ENCODE results near the gene ADCY5.

The ADCY5 gene

GRCh38 chr3:123458255-123458654, 9.4 kb upstream of the ADCY5 start:
- DNase-seq (ENCODE audit: low spot score): no peak
- TF ChIP-seq, protein P1, sequence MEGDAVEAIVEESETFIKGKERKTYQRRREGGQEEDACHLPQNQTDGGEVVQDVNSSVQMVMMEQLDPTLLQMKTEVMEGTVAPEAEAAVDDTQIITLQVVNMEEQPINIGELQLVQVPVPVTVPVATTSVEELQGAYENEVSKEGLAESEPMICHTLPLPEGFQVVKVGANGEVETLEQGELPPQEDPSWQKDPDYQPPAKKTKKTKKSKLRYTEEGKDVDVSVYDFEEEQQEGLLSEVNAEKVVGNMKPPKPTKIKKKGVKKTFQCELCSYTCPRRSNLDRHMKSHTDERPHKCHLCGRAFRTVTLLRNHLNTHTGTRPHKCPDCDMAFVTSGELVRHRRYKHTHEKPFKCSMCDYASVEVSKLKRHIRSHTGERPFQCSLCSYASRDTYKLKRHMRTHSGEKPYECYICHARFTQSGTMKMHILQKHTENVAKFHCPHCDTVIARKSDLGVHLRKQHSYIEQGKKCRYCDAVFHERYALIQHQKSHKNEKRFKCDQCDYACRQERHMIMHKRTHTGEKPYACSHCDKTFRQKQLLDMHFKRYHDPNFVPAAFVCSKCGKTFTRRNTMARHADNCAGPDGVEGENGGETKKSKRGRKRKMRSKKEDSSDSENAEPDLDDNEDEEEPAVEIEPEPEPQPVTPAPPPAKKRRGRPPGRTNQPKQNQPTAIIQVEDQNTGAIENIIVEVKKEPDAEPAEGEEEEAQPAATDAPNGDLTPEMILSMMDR (IDR thresholded peaks at IDR 0.05): no peak

DNA sequence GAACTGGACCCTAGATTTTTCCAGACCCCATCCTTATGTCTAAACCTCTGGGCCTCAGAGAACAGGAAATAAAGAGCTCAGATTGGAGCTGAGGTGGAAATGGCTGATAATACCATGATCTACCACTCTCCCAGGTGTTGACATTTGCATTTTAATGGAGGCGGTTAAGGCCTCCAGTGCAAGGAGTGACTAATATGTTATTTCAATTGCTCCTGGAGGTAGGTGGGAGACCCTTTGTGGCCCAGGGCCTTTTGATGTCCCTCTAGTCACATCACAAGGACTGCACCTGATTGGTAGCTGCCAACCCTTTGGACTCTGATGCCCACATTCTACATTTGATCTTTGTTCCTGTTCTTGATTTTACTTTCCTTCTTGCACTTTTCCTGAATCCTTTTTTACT, 9.0 kb upstream of the ADCY5 start:
- Histone ChIP-seq H3K4me3 (no peak overlapping the region), H3K27ac (no peak overlapping the region)
- DNase-seq (ENCODE audit: low spot score): no peak
- TF ChIP-seq, protein P1 (IDR thresholded peaks at IDR 0.05): no peak

More at GRCh38 chr3:123458255-123458654, 9.4 kb upstream of the ADCY5 start:
- no peak overlapping the region for H3K4me3 ChIP-seq
- no peak overlapping the region for H3K27ac ChIP-seq

DNA sequence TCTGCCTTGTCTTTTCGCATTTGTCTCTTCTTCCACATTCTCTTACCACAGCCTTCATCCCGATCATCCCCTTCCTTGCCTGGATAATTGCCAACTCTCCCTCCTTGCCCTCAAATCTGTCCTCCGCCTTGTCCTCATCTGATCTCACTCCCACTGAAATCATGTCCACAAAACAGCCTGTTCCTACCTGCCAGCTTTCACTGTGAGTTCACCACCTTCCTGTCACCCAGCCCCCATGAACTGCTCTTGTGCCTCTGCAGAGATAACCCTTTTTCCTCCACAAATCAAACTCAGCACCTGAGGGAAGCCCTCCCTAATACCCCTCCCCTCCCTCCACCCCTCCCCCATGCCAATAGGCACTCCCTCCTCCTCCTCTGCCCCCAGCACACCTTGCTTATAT, 4.8 kb upstream of the ADCY5 start:
- no peak for DNase-seq (ENCODE audit: low spot score)
- Histone ChIP-seq H3K27ac (no peak overlapping the region), H3K4me3 (no peak overlapping the region)
- TF ChIP-seq, protein P1 (IDR thresholded peaks at IDR 0.05): no peak

- Histone ChIP-seq H3K4me3 (no peak overlapping the region), H3K27ac (no peak overlapping the region)
- TF ChIP-seq, protein P1 (IDR thresholded peaks at IDR 0.05): no peak
- no peak for DNase-seq (ENCODE audit: low spot score)
Measured at GRCh38 chr3:123451186-123451585, 2.3 kb upstream of the ADCY5 start.

DNA sequence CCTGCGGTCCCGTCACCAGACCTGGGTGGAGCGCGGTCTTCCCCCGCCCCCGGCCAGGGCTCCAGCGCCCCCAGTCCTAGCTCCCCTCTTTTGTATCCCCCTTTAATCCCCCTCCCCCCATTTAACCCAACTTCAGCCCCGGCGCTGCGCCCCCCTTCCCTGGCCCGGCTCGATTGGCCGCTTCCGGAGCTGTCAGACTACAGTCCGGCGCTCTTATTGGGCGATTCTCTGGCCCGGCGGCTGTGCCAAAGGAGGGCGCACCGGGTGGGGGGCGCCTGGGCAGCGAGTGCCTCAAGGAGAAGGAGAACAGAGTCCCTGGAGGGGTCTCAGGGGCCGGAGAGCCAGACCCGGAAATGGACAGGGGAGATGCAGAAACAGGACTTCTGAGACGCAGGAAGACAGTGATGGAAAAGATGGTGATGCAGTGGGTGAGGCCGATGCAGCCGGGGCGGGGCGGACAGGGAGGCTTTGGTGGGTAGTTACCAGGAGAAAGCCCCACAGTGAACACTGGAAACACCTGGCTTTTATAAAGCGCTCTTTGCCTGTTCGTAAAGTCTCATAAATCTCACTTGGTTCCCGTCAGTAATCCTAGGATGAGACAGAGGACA, 1.2 kb upstream of the ADCY5 start:
- Histone ChIP-seq H3K4me3 (peak overlapping the region; percentile 78), H3K27ac (peak overlapping the region; percentile 88 to 93)
- no peak for DNase-seq (ENCODE audit: low spot score)
- TF ChIP-seq, protein P1 (IDR thresholded peaks at IDR 0.05): no peak

DNA sequence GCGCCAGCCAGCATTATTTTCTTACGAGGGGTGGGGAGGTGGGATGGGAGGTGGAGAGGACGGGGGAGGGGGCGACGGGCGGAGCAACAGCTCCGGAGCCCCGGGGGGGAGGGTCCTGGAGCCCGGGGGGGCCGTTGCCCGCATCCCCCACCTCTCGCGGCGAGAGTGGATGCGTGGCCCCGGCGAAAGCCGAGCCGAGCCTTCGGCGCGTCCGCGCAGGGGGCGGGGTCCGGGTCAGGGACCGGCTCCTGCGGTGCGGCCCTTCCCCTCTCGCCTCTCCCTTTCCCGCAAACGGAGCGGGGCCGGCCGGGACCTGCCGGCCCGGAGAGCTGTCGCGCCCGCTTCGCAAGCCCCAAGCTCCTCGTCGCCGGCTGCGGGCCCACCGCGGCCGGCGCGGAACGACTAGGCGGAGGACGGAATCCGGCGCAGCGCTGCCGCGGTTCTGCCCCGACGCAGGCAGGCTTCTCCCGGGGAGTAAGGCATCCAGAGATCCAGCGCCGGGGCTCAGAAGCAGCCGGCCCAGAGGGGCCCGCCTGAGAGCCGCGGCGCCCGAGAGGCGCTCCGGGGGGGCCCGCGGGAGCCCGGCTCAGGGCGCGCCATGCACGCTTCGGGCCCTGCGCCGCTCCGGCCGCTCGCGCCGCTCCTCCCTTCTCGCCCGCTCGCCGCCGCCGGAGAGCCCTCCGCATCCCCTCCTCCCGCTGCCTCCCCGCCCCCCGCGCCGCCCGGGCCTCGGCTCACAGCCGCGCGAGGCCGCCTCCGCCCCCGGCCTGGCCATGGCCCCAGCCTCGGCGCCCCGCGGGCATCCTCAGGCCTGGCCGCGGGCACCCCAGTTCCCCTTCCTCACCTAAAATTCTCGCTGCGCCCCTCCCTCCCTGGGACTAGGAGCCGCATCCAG, 459 bp upstream of the ADCY5 start:
- Histone ChIP-seq H3K4me3 (peak overlapping the region; percentile 78), H3K27ac (peak overlapping the region; percentile 88 to 93)
- DNase-seq (ENCODE audit: low spot score): no peak
- TF ChIP-seq, protein P1 (IDR thresholded peaks at IDR 0.05): no peak

All from coronary artery (tissue), 2 donors.